GM19240 (cell line): Measurements from ENCODE around the gene IGFBP1.

Source experiments
- DNase-seq: peaks from one replicate; pipeline ENCODE4 v3.0.0; 2011; ENCODE audit warnings: low spot score; ENCODE audit not compliant: insufficient read length

IGFBP1 gene

DNA sequence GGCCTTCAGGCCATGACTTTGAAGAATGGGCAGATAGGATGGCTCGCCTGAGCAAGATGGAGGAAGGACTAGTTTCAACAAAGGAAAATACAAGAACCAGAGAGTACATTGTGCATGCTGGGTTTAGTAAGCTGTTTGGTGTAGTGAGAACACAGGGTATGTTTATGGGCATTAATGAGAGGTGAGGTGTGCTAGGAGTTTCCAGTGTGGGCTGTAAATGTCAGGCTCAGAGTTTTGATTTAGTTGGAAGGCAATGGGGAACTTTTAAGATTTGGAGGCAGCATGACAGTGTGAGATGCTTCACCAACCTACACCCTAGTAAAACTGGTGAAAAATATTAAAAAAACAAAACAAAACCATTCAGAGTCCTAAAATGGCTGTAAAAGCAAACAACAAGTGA lies 13.3 kb downstream of the IGFBP1 start:
- no peak for DNase-seq

DNA sequence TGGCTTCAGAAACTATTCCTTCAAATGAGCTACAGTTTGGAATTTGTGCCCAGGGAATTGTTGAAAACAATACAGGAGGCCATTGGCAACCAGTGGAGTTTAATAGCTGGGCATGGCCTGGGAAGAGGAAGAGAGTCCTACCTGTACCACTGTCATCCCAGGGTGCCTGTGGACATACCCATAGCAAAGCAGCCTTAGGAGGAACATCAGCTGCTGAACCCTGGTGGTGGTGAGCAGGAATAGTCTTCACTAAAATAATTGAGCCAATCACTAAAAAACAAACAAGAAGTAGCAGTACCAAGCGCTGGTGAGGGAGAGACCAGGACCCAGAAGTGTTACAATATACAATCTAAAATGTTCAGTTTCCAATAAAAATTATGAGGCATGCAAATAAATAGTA lies 14.5 kb downstream of the IGFBP1 start:
- DNase-seq, result no peak

DNA sequence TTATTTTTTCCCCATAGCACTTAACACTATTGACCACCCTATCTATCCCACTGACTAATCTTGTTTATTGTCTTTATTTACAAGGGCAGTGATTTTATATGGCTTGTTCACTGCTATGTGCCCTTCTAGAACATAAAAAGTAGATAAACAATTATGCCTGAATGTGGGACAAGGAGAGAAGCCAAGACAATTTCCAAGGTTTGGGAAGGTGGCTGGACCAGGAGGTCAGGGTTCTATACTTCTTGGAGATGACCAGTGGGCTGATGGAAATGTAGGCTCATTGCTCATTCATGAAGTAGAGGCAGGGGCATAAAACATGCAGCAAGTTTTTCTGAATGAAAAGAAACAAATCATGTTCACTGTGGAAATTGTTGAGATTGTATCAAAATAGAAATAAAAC lies 21.3 kb downstream of the IGFBP1 start:
- DNase-seq, result no peak

DNA sequence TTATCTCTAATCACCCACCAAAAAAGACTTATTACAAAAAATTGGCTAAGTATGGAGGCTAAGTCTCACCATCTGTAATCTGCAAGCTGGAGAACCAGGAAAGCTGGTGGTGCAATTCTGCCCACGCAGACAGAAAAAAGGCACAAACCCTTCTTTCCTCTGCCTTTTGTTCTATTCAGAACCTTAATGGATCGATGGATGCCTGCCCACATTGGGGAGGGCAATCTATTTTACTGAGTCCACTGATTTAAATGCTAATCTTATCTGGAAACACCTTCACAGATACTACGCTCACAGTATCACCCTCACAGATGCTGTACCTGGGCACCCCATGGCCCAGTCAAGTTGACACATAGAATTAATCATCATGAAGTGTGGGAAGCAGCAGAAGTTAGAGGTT lies 22.6 kb downstream of the IGFBP1 start:
- DNase-seq, result no peak

DNA sequence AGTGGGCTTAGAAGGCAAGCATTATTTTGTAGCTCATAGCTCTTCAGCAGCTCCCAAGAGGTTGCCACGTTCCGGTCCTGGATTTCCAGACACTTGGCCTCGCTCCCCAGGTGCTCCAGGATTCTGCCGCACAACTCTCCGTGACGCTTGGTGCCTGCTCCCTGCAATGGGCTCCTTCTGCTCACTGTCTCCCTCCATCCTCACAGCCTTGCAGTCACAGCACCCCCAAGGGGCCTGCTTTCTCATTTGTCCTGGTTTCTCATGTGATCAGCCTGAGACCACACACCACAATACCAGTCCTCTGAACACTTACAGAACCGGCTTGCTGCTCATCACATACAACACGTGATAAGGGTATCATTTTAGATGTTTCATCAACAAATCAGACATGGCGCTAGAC lies 23.0 kb downstream of the IGFBP1 start:
- no peak for DNase-seq

DNA sequence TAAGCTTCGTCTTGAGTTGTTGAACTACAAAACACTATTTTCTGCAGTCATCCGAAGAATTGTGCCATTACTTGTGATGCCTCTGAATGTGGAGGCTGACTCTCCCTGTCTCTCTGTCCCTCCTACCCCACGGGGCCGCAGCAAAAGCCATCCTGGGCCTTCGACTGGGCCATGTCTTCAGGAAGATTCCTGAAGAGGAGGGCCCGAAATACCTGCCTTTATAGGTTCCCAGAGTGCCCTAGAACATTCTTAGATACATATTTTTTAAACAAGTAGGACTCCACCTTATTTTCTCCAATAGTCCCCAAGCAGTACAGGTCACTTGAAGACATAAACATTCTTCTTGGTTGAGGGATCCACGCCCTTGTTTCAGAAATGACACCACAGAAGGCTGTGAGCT lies 24.7 kb downstream of the IGFBP1 start:
- DNase-seq, result no peak

DNA sequence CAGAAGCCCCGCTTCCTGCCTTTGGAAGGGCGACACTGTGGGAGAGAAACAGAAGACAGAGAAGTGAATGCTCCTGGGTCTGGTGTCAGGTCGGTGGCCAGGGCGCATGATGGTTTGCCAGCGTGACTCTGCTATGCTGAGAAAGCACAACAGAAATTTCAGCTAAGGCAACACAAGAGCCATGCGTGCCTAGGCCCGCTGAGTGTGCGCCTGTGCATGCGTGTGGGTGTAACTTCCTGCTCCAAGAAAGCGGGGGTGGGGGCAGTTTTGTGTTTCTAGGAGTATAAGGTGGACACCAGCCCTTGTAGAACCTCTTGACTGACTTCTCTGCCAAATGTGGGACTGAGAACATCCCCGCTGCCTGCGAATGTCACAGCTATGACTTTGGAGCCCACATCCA lies 26.6 kb downstream of the IGFBP1 start:
- no peak for DNase-seq

DNA sequence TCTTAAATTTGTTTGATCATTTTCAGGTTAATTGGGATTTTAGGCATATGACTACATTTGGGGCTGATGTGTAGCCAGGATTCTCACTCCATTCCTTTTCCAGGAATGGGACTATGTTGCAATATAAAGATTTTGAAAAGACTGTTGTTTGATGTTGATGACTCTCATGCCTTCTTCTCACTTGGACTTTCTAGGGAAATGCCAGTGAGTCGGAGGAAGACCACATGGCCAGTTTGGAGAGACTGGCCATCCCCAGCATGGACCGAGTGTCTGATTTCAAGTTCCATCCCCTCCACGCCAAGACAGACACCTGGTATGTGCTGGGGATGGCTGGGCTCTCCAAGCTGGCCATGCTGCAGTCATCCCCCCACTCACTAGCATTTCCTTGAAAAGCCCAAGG lies 27.3 kb downstream of the IGFBP1 start:
- DNase-seq, result no peak

DNA sequence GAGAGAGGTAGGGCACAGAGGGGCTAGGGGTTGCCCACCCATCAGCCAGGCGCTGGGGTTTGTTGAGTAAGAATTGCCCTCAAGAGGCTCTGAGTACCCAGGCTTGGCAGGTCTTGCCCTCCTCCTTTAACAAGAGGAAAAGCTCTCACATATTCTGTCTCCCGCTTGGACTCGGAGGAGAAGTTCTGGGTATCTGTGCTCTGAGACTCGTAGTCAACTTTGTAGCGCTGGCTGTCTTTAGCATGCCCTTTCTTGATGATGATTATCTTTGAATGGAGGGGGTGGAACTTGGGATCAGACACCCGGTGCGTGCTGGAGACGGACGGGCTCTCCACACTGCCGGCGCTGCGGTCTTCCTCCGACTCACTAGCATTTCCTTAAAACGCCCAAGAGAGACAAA lies 28.8 kb downstream of the IGFBP1 start:
- DNase-seq, result no peak

DNA sequence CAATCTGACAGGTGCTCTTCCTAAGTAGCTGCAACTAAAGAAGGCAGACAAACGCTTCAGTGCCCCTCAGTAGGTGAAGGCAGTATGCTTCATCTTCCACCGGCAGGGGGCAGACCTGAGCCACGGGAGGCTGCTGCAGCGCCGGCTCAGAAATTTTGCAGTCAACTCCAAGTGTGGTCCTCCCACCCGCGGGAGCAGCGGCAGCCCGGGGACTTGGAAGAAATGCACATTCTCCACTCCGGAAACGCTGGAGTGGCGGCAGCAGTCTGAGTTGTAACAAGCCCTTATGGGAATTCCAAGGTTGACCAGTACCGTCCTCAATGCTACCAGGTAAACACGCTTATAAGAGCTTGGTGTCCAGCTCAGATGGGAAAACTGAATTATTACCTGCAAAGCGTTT lies 29.4 kb downstream of the IGFBP1 start:
- DNase-seq, result peak; percentile 56

DNA sequence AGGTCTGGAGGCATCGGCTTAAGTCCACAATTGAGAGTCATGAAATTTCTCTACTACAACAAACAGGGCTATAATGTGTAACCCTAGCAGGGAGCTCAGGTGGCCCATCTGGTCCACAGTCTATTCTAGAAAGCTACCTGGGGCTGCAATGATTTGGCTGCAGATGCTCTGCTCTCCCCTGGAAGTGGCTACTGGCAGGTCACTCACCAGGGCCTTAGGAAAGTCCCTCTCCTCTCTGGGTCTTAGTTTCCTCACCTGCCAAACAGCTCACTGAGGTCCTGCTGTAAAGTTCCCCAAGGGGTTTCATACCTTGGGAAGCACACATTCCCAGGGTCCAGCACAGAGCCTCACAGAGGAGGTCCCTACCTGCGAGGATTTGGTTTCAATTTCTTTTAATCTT lies 30.3 kb downstream of the IGFBP1 start:
- DNase-seq, result no peak

DNA sequence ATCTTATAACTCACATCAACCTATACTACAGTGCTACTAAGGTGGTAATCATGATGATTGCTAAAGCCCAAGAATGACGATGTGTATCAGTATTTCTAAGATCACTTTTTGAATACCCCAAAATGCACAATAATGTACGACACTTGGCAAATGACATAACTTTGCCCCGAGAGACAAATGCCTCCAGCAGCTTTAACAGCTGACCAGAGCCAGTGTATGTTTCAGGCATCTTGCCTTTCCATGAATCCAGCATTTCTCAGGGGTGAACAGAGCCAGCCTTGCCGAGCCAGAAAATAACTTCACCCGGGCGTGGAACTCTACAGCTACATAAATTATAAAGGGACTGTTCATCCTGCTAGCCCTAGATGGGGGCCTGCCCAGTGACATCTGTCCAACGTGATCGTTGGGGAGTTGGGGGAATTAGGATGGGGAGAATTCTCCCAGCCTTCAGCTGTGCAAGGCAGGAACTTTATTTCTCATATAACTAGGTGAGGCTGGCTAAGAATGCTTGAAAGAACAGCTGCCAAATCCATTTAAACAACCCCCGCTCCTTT lies 31.0 kb downstream of the IGFBP1 start:
- no peak for DNase-seq

DNA sequence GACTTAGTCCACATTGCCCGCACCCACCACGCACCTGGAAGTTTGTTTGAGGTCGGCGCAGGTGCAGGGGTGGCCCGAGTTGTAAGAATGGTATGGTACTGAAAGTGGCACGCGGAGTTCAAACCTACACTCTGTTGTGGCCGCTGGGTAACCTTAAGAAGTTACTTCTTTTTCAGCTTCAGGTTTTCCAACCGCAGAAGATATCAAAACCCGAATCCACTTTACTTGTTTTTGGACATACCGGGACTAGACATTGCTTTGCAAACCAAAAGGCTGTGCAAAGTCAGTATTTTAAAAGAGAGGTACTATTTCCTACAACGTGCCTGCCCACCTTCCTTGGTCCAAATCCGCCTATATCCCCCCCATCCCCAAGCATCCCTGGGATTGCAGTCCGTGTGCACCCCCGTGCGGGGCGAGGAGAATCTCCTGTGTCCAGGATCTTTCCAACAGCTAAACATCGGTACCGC lies 31.7 kb downstream of the IGFBP1 start:
- no peak for DNase-seq

DNA sequence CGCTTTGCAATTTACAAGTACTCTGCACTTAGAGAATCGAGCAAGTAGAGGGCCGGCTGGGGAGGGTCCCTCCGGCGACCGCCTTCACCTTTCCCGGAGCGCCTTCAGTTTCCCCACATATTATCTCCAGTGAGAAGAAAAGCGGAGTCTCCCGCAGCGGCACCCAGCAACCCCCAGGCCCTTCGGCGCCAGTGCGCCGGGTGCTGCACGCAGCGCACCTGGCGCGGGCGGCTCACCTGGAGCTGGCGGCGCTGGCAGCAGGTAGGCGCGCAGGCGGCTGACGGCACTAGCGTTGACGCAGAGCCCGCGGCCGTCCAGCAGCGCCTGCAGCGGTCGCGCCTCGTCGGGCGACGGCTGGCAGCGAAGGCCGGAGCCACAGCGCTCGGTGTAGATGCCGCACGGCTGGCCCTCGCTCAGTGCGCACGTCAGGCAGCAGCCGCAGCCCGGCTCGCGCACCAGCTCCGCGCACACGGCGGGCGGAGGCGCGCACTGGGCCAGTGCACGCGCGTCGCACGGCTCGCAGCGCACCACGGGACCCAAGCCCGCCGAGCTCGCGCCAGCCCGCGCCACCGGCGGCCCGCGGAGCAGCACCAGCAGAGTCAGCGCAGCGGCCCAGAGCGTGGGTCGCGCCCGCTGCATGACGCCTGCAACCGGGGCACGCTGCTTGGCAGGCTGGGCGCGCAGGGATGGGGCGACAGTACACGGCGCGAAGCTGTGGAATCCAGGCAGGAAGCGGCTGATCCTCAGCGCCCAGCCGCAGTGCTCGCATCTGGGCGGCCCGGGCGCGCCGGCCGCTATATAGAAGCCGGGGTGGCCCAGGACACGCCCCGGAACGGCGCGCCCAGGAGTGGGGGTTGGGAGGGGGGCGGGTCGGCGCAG lies 32.5 kb downstream of the IGFBP1 start, which contains the start of gene IGFBP3:
TSS of gene IGFBP3 (minus strand) at position 771 of the 879 bp plus-strand sequence. CDS start at position 639, 132 bp downstream.
- DNase-seq, result no peak

DNA sequence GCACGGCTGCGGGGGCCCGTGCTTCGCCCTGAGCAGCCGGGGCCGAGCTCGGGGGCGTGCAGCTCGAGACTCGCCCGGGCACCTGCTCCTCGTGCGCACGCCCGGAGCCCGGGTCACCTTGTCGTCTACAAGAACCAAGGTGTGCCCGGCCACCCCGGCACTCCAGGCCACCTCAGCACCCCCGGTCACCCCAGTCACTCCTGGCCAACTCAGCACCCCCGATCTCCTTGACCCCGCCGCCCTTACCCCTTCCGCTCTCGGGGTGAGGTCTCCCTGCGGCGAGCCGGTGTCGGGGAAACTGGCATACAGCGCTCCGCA lies 33.1 kb downstream of the IGFBP1 start:
- no peak for DNase-seq

DNA sequence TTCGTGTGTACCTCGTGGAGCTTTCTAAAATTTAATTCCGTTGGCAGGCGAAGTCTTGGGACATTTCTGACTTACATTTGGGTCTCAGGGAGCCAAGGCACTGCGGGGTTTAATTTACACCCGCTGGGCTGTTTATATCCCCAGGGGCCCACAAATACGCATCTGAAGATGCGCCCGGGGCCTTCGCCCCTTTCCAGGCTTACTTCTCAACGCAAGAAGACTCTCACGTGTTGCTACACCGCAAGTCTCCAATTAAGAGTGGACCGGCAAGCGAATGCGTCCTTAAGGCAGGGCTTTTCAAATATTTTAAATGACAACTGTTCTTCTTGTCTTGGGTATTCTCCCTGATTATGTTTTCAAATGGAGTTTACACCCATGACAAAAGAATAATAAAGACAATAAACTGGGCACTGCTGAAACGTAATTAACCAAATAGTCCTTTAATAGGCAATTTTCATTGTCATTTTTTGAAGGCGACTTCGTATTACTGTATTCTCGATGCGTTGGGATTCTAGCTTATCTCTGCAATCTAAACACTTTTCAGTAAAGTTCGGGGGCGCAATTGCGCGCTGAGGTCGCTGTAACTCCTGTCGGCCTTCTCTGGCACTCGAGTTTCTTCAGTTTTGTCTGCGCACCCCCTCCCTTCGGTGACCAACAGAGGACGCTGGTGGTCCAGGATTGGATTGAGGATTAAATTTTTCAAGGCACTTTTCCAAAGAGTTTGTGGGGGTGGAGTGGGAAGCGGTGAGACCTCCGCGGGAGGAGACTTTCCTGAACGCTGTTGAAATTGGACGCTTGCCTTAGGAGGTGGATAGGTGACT lies 33.6 kb downstream of the IGFBP1 start:
- DNase-seq, result no peak

DNA sequence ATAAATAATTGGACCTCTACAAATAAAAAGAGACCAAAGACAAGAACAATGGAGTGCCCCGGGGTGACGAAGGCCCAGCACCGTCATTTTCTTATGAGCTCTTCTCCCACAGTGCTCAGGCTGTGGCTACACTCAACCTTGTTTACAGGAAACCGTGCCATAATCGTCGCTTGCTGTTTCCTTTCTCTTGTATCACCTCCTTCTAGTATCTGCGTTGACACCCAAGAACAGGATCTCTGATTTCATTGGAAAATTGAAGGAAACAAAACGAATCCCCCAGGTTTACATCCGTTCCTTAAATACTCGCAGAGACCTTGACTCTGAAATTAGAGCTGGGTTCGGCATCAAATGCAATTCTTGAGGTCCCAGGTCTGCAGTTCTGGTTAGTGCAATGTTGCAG lies 34.5 kb downstream of the IGFBP1 start:
- DNase-seq, result no peak

DNA sequence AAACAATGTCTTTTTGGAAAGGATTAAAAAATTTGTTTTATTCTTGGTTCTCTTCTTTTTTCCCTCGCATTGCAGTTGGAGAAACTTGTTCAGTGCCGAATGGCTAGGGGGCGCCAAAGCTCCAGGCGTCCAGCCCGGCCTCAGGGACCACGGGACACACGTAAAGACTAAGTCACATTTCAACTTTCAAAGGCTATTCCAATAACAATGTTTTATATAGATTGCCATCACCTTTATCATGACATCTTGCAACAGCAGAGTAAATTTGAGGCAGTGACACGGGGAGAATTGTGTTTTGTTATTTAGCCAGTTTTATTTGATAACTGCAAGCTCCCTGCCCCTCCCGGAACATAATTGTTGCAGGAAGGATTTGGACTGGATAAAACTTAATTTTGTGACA lies 35.0 kb downstream of the IGFBP1 start:
- DNase-seq, result no peak

DNA sequence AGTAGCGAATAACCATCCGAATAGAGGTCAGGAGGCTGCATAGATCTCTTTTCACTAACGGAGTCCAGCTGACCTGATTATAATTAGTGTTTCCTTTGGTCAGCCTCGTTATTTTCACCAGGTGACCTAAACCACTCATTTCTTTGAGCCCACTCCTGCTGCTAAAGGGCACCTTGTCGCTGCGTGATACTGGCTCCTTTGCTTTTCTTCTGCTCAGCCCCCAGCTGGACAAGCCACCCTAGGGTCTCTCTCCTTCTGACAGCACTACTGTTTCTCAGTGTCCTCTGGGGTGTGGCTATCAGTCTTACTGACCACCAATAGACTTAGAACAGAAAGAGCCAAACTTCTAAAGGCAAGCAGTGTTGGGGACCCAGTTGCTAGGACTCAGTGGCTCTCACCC lies 35.5 kb downstream of the IGFBP1 start:
- no peak for DNase-seq

DNA sequence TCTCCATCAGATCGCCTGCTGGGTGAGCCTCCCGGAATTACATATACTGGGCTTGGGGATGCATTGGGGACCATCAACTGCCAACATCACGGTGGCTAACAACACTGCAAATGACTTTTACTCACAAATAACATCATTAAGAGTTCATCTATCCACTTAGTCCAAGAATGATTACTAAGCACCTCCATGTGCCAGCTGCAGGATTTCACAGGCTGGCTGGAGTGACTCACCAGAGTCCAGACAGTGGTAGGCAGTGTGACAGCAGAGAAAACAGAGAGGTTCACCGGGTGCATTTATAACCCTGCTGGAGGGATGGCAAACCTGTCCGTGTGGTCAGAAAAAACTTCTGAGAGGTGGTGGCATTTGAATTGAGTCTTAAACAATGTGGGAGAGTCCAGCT lies 36.0 kb downstream of the IGFBP1 start:
- no peak for DNase-seq

DNA sequence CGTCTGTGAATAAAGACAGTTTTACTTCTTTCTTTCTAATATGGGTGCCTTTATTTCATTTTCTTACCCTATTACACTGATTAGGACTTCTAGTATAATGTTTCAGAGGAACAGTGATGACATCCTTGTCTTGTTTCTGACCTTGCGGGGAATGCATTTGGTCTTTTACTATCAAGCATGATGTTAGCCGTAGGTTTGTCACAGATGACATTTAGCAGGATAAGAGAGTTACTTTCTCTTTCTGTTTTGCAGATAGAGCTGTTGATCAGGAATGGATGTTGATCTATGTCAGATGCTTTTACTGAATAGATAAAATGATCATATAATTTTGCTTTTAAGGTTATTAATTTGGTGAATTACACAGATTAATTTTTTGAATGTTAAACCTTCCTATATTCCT lies 39.4 kb downstream of the IGFBP1 start:
- no peak for DNase-seq

DNA sequence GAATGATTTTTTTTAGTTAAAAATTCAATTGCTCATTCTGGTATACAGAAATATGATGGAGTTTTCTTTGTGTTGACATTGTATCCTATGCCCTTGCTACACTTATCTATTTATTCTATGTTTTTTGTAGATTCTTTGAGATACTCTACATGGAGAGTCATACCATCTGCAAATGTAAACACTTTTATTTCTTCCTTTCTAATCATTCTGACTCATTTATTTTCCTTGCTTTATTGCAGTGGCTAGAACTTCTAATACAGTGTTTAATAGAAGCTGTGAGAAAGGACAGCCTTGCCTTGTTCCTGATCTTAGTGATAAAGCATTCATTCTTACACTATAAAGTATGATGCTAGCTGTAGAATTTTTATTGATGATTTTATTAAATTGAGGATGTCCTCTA lies 42.7 kb downstream of the IGFBP1 start:
- DNase-seq, result no peak
